ENCODE measurements around the gene UBQLN4.

The UBQLN4 gene

GRCh38 chr1:156012051-156012817 is 41.4 kb downstream of the UBQLN4 start:
- no peak overlapping the region for H3K9ac ChIP-seq (ENCODE audit: low read length in 2 of 2)
- no peaks in the 10 kb centered on the region for H3K9me3 ChIP-seq (ENCODE audit: control insufficient read depth in 2 of 2, low read length in 2 of 2)
- H3K27ac ChIP-seq (ENCODE audit: low read length) = no peak overlapping the region
- H3K36me3 ChIP-seq (ENCODE audit: control insufficient read depth in 2 of 2, insufficient read depth in 2 of 2, low read length in 2 of 2) = peaks cover 31 to 48% of the 10 kb centered on the region in 2 donors
- no peaks in the 10 kb centered on the region for H3K4me1 ChIP-seq (ENCODE audit: control insufficient read depth, insufficient read depth, low read length)
- no peaks in the 10 kb centered on the region for H3K27me3 ChIP-seq (ENCODE audit: control insufficient read depth in 1 of 2, insufficient read depth in 2 of 2, low read length in 2 of 2)
- no peak overlapping the region for H3K4me3 ChIP-seq (ENCODE audit: low read length in 2 of 2)

DNA sequence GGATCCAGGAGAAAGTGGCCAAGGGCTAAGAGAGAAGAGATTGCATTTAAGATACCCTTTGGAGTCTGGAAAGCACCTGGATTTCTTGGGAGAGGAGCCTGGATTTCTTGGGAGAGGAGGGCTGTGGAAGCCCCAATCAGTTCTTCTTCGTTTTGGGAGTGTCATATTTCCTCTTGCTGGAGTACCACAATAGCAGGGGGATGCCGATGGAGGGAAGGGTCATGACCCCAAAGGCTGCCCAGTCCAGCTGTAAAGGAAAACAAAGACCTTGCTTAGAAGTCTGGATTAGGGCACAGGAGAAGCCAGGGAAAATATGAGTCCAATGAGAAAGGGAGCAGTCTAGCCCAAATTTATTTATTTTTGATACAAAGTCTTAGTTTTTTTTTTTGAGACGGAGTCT is 44.2 kb downstream of the UBQLN4 start:
- no peaks in the 10 kb centered on the region for H3K9me3 ChIP-seq (ENCODE audit: control insufficient read depth in 2 of 2, low read length in 2 of 2)
- H3K4me1 ChIP-seq (ENCODE audit: control insufficient read depth, insufficient read depth, low read length) = no peaks in the 10 kb centered on the region
- H3K36me3 ChIP-seq (ENCODE audit: control insufficient read depth in 2 of 2, insufficient read depth in 2 of 2, low read length in 2 of 2) = peaks cover 31 to 43% of the 10 kb centered on the region in 2 donors
- no peak overlapping the region for H3K9ac ChIP-seq (ENCODE audit: low read length in 2 of 2)
- no peaks in the 10 kb centered on the region for H3K27me3 ChIP-seq (ENCODE audit: control insufficient read depth in 1 of 2, insufficient read depth in 2 of 2, low read length in 2 of 2)
- no peak overlapping the region for H3K4me3 ChIP-seq (ENCODE audit: low read length in 2 of 2)
- H3K27ac ChIP-seq (ENCODE audit: low read length) = no peak overlapping the region

GRCh38 chr1:156006666-156007376 is 46.8 kb downstream of the UBQLN4 start:
- no peaks in the 10 kb centered on the region for H3K4me1 ChIP-seq (ENCODE audit: control insufficient read depth, insufficient read depth, low read length)
- H3K9me3 ChIP-seq (ENCODE audit: control insufficient read depth in 2 of 2, low read length in 2 of 2) = no peaks in the 10 kb centered on the region
- H3K36me3 ChIP-seq (ENCODE audit: control insufficient read depth in 2 of 2, insufficient read depth in 2 of 2, low read length in 2 of 2) = peaks cover 20 to 27% of the 10 kb centered on the region in 2 donors
- no peak overlapping the region for H3K27ac ChIP-seq (ENCODE audit: low read length)
- no peak overlapping the region for H3K9ac ChIP-seq (ENCODE audit: low read length in 2 of 2)
- H3K27me3 ChIP-seq (ENCODE audit: control insufficient read depth in 1 of 2, insufficient read depth in 2 of 2, low read length in 2 of 2) = no peaks in the 10 kb centered on the region
- H3K4me3 ChIP-seq (ENCODE audit: low read length in 2 of 2) = no peak overlapping the region

DNA sequence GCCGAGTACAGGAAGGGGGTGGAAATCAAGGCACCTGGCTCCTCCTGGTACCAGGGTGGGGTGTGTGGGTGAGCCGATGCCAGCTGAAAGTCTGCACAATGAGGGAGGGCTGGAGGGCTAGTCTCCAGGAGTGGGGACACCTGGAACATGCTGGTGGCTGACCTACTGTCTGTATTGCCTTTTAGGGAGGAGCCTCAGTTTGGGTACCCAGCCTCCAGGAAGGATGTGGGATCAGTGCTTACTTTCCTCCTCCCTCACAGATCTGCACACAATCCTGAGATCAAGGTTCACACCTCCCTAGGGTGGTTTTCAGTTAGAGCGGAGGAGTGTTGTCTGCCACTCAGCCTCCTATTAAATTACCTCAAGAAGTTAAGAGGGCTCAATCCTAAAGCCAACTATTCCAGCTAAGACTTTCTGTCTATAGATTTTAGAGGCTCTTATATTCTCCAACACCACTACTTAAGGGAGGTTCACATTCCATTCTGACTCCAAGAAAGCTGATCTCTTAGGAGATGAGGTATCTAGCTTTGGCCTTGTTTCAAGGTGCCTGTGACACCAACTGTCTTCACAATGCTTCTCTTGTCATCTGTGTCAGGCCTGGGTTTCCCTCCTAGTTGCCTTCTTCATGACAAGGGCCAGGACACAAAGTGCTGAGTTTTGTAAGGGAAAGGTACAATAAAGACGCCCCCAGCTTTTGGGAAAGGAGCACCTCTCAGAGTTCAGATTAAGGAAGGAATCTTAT is 48.6 kb downstream of the UBQLN4 start:
- Histone ChIP-seq H3K36me3 (ENCODE audit: control insufficient read depth in 2 of 2, insufficient read depth in 2 of 2, low read length in 2 of 2) (peaks cover 8 to 12% of the 10 kb centered on the region in 2 donors), H3K4me3 (ENCODE audit: low read length in 2 of 2) (no peak overlapping the region), H3K27ac (ENCODE audit: low read length) (no peak overlapping the region), H3K4me1 (ENCODE audit: control insufficient read depth, insufficient read depth, low read length) (no peaks in the 10 kb centered on the region), H3K27me3 (ENCODE audit: control insufficient read depth in 1 of 2, insufficient read depth in 2 of 2, low read length in 2 of 2) (no peaks in the 10 kb centered on the region), H3K9me3 (ENCODE audit: control insufficient read depth in 2 of 2, low read length in 2 of 2) (no peaks in the 10 kb centered on the region), H3K9ac (ENCODE audit: low read length in 2 of 2) (no peak overlapping the region)

GRCh38 chr1:156003923-156004188 is 49.7 kb downstream of the UBQLN4 start:
- H3K4me3 ChIP-seq (ENCODE audit: low read length in 2 of 2) = no peak overlapping the region

GRCh38 chr1:156002188-156002911 is 51.2 kb downstream of the UBQLN4 start:
- Histone ChIP-seq H3K27ac (ENCODE audit: low read length) (no peak overlapping the region), H3K9me3 (ENCODE audit: control insufficient read depth in 2 of 2, low read length in 2 of 2) (no peaks in the 10 kb centered on the region), H3K9ac (ENCODE audit: low read length in 2 of 2) (no peak overlapping the region), H3K4me3 (ENCODE audit: low read length in 2 of 2) (no peak overlapping the region), H3K36me3 (ENCODE audit: control insufficient read depth in 2 of 2, insufficient read depth in 2 of 2, low read length in 2 of 2) (peaks cover 0 to 2% of the 10 kb centered on the region in 2 donors), H3K4me1 (ENCODE audit: control insufficient read depth, insufficient read depth, low read length) (no peaks in the 10 kb centered on the region), H3K27me3 (ENCODE audit: control insufficient read depth in 1 of 2, insufficient read depth in 2 of 2, low read length in 2 of 2) (no peaks in the 10 kb centered on the region)

More at GRCh38 chr1:156003923-156004188, 49.7 kb downstream of the UBQLN4 start:
- no peaks in the 10 kb centered on the region for H3K4me1 ChIP-seq (ENCODE audit: control insufficient read depth, insufficient read depth, low read length)
- no peaks in the 10 kb centered on the region for H3K9me3 ChIP-seq (ENCODE audit: control insufficient read depth in 2 of 2, low read length in 2 of 2)
- H3K27ac ChIP-seq (ENCODE audit: low read length) = no peak overlapping the region
- H3K27me3 ChIP-seq (ENCODE audit: control insufficient read depth in 1 of 2, insufficient read depth in 2 of 2, low read length in 2 of 2) = no peaks in the 10 kb centered on the region
- peaks cover 3 to 6% of the 10 kb centered on the region in 2 donors for H3K36me3 ChIP-seq (ENCODE audit: control insufficient read depth in 2 of 2, insufficient read depth in 2 of 2, low read length in 2 of 2)
- H3K9ac ChIP-seq (ENCODE audit: low read length in 2 of 2) = no peak overlapping the region

- Histone ChIP-seq H3K9ac (ENCODE audit: low read length in 2 of 2) (no peak overlapping the region), H3K36me3 (ENCODE audit: control insufficient read depth in 2 of 2, insufficient read depth in 2 of 2, low read length in 2 of 2) (peaks cover 0 to 1% of the 10 kb centered on the region in 2 donors), H3K4me1 (ENCODE audit: control insufficient read depth, insufficient read depth, low read length) (no peaks in the 10 kb centered on the region), H3K4me3 (ENCODE audit: low read length in 2 of 2) (no peak overlapping the region), H3K27ac (ENCODE audit: low read length) (no peak overlapping the region), H3K27me3 (ENCODE audit: control insufficient read depth in 1 of 2, insufficient read depth in 2 of 2, low read length in 2 of 2) (no peaks in the 10 kb centered on the region), H3K9me3 (ENCODE audit: control insufficient read depth in 2 of 2, low read length in 2 of 2) (no peaks in the 10 kb centered on the region)
These were observed 51.9 kb downstream of the UBQLN4 start for GRCh38 chr1:156001662-156002171.

DNA sequence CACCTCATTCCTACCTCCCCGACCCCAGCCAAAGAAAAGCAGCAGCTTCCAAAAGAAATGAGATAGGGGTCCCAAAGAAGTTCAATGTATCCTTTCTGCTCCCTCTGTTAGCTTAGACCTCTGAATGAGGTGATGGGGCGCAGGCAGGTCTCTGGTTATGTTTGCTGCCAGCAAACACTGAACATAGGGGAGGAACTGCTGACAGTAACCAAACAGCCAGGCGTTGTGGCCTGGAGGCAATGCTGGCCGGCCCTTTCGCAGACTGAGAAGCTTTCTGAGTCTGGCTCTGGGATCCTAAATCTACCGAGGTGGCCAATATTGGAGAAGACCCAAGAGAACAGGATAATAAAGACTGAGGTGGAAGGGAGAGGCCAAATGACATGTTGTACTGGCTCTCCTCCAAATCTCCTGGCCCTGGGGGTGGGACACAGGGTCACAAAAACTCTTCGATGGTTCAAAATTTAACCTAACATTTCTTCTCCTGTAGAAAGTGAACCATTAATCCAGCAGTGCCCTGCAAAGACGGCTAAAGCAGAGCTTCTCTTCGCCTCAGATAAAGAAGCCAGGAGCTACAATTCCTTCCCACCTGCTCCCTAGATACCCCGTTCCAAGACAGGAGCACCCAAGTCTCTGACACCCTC is 52.5 kb downstream of the UBQLN4 start:
- Histone ChIP-seq H3K4me3 (ENCODE audit: low read length in 2 of 2) (no peak overlapping the region), H3K9ac (ENCODE audit: low read length in 2 of 2) (no peak overlapping the region)

GRCh38 chr1:155999964-156000363 is 53.6 kb downstream of the UBQLN4 start:
- H3K4me3 ChIP-seq (ENCODE audit: low read length in 2 of 2) = no peak overlapping the region
- H3K9me3 ChIP-seq (ENCODE audit: control insufficient read depth in 2 of 2, low read length in 2 of 2) = no peaks in the 10 kb centered on the region
- no peak overlapping the region for H3K9ac ChIP-seq (ENCODE audit: low read length in 2 of 2)
- no peaks in the 10 kb centered on the region for H3K36me3 ChIP-seq (ENCODE audit: control insufficient read depth in 2 of 2, insufficient read depth in 2 of 2, low read length in 2 of 2)
- no peak overlapping the region for H3K27ac ChIP-seq (ENCODE audit: low read length)
- H3K27me3 ChIP-seq (ENCODE audit: control insufficient read depth in 1 of 2, insufficient read depth in 2 of 2, low read length in 2 of 2) = no peaks in the 10 kb centered on the region
- H3K4me1 ChIP-seq (ENCODE audit: control insufficient read depth, insufficient read depth, low read length) = no peaks in the 10 kb centered on the region

More for the DNA sequence above, 52.5 kb downstream of the UBQLN4 start:
- Histone ChIP-seq H3K27ac (ENCODE audit: low read length) (no peak overlapping the region), H3K4me1 (ENCODE audit: control insufficient read depth, insufficient read depth, low read length) (no peaks in the 10 kb centered on the region), H3K27me3 (ENCODE audit: control insufficient read depth in 1 of 2, insufficient read depth in 2 of 2, low read length in 2 of 2) (no peaks in the 10 kb centered on the region), H3K9me3 (ENCODE audit: control insufficient read depth in 2 of 2, low read length in 2 of 2) (no peaks in the 10 kb centered on the region), H3K36me3 (ENCODE audit: control insufficient read depth in 2 of 2, insufficient read depth in 2 of 2, low read length in 2 of 2) (no peaks in the 10 kb centered on the region)

DNA sequence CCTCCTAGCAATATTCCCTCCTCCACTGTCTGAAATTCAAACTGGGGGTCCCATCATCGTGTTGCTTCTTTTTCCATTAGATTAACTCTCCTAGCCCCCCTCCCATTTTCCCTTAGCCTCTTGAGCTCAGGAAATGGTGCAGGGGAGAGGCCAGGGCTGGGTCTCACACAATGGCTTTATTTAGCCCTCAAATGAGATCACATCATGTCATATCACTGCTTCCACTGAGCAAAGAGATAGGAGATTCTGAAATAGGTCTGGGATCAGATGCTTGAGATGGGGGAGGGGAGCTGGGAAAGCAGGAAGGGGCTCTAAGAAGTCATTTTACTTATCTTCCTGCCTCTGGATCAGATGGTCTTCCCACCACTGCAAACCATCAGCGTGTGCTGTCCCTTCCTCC is 57.4 kb downstream of the UBQLN4 start:
- no peaks in the 10 kb centered on the region for H3K27me3 ChIP-seq (ENCODE audit: control insufficient read depth in 1 of 2, insufficient read depth in 2 of 2, low read length in 2 of 2)
- H3K36me3 ChIP-seq (ENCODE audit: control insufficient read depth in 2 of 2, insufficient read depth in 2 of 2, low read length in 2 of 2) = no peaks in the 10 kb centered on the region
- H3K4me1 ChIP-seq (ENCODE audit: control insufficient read depth, insufficient read depth, low read length) = no peaks in the 10 kb centered on the region
- H3K4me3 ChIP-seq (ENCODE audit: low read length in 2 of 2) = no peak overlapping the region
- no peaks in the 10 kb centered on the region for H3K9me3 ChIP-seq (ENCODE audit: control insufficient read depth in 2 of 2, low read length in 2 of 2)
- H3K9ac ChIP-seq (ENCODE audit: low read length in 2 of 2) = no peak overlapping the region
- H3K27ac ChIP-seq (ENCODE audit: low read length) = no peak overlapping the region
